K562 (cell line): Measurements from ENCODE around the gene MCFD2. TPM values are rescaled to one million over a fixed set of nuclear protein-coding genes. Genes with fewer than 3 reads are reported as not detected.

ENCODE experiments used
- ATAC-seq: fragments of 200-7000 bp; cut with Tn5 transposase; 3 replicates; pipeline ENCODE4 v1.9.1; 2020; ENCODE audit warnings: moderate library complexity
- BruUV-seq: library from RNA; stranded (reverse); fragments of 400-500 nt; replicated peaks from 2 replicates; lab custom pipeline; 2021; lab: Mats Ljungman, UMichigan
- CTCF ChIA-PET: fragments of 300-600 bp; formaldehyde crosslinking; extraction: SDS; loops from one replicate; lab custom pipeline; 2021; ENCODE audit warnings: low intra/inter-chr PET ratio; lab: Yijun Ruan, JAX
- POLR2A ChIA-PET: fragments of 300-600, 350-650 bp; sonication (Branson Sonifier 250); formaldehyde crosslinking; extraction: SDS; loops from one replicate; lab custom pipeline; 2021; ENCODE audit warnings: antibody characterized with exemption, inconsistent platforms; lab: Yijun Ruan, JAX
- DNase-seq, 4 experiments: peaks; one replicate each; pipeline versions ENCODE4 v3.0.0 to v3.0.0-alpha.2; 2011 to 2018; ENCODE audit warnings: low spot score in 3 of 4, mixed read lengths in 3 of 4; ENCODE audit errors: extremely low read depth in 1 of 4
- FAIRE-seq: peaks from 2 replicates; lab custom pipeline; 2011; peaks lifted over from hg19 to GRCh38; lab: Jason Lieb, UNC
- H2AFZ ChIP-seq: 2 replicates; pipeline ENCODE4 v1.6.0; 2011; ENCODE audit warnings: low read depth, low read length, control low read depth, inconsistent platforms
- H3K27ac ChIP-seq: fragments of 200-600 bp; 3 replicates; pipeline ENCODE4 v1.8.0; 2011; ENCODE audit warnings: low read depth, mild to moderate bottlenecking, control low read depth, inconsistent platforms, low read length, moderate library complexity, mixed read lengths; ENCODE audit errors: extremely low read depth
- H3K27me3 ChIP-seq, 2 experiments: fragments of 300-600 bp in 1 of 2; 2 replicates in 1 of 2; 3 replicates in 1 of 2; pipeline versions ENCODE4 v1.6.0 to v1.8.0; 2011; ENCODE audit warnings: inconsistent platforms in 2 of 2, low read length in 2 of 2, mild to moderate bottlenecking in 1 of 2, mixed read lengths in 1 of 2, moderate library complexity in 1 of 2; ENCODE audit not compliant: control insufficient read depth in 2 of 2, insufficient read depth in 2 of 2
- H3K36me3 ChIP-seq: fragments of 300-600 bp; 3 replicates; pipeline ENCODE4 v1.8.0; 2011; ENCODE audit warnings: mild to moderate bottlenecking, low read length, inconsistent platforms; ENCODE audit not compliant: control insufficient read depth, insufficient read depth
- H3K4me1 ChIP-seq, 2 experiments: fragments of 200-600 bp in 1 of 2; replicated peaks in 1 of 2; 2 replicates in 1 of 2; 3 replicates in 1 of 2; pipeline versions ENCODE4 v1.5.1 to v1.8.0; 2011; ENCODE audit warnings: inconsistent platforms in 2 of 2, low read length in 2 of 2, mild to moderate bottlenecking in 1 of 2, mixed read lengths in 1 of 2, moderate library complexity in 1 of 2; ENCODE audit not compliant: control insufficient read depth in 2 of 2, insufficient read depth in 2 of 2
- H3K4me2 ChIP-seq: 2 replicates; pipeline ENCODE4 v1.6.1; 2011; ENCODE audit warnings: low read length, control low read depth, inconsistent platforms, mixed read lengths; ENCODE audit not compliant: insufficient read depth
- H3K4me3 ChIP-seq: fragments of 200-600 bp; sonication (generic), shearing (Covaris generic); 2 replicates; pipeline ENCODE4 v1.5.1; 2016; ENCODE audit warnings: control low read depth, inconsistent platforms
- H3K79me2 ChIP-seq: fragments of 200-600 bp; 3 replicates; pipeline ENCODE4 v1.8.0; 2011; ENCODE audit warnings: low read length, inconsistent platforms; ENCODE audit not compliant: control insufficient read depth, insufficient read depth
- H3K9ac ChIP-seq, 2 experiments: 2 replicates each; pipeline versions ENCODE4 v1.6.0 to v1.6.1; 2011; ENCODE audit warnings: low read depth in 2 of 2, low read length in 2 of 2, control low read depth in 1 of 2, inconsistent platforms in 1 of 2, mild to moderate bottlenecking in 1 of 2, mixed read lengths in 1 of 2; ENCODE audit not compliant: insufficient read depth in 1 of 2
- H3K9me1 ChIP-seq: one replicate; pipeline ENCODE4 v1.6.0; 2011; ENCODE audit warnings: inconsistent platforms, mild to moderate bottlenecking, low read length, moderate library complexity; ENCODE audit not compliant: control insufficient read depth, insufficient read depth
- H3K9me3 ChIP-seq: replicated peaks from 2 replicates; pipeline ENCODE4 v1.5.1; 2011; ENCODE audit warnings: low read depth, low read length, inconsistent platforms; ENCODE audit not compliant: control insufficient read depth, insufficient read depth
- H4K20me1 ChIP-seq: replicated peaks from 2 replicates; pipeline ENCODE4 v1.6.1; 2011; ENCODE audit warnings: low read length, inconsistent platforms, mixed read lengths; ENCODE audit not compliant: control insufficient read depth, insufficient read depth
- E2F4 ChIP-seq: sonication (generic); formaldehyde crosslinking; IDR thresholded peaks from 2 replicates; pipeline ENCODE4 v1.8.0; 2022; ENCODE audit warnings: mild to moderate bottlenecking, low read depth, missing genetic modification reagents
- ELF1 ChIP-seq: fragments of 200-800 bp; sonication (Bioruptor generic); IDR thresholded peaks from 2 replicates; pipeline ENCODE4 v1.6.1; 2016; ENCODE audit warnings: missing genetic modification characterization, missing compliant biosample characterization
- HDAC1 ChIP-seq, 2 experiments: fragments of 450-650 bp; IDR thresholded peaks; 2 replicates each; pipeline ENCODE4 v1.6.1; 2016 to 2017; ENCODE audit warnings: inconsistent platforms in 1 of 2, mild to moderate bottlenecking in 1 of 2, moderate library complexity in 1 of 2
- HIVEP1 ChIP-seq: fragments of 250-450 bp; sonication (Bioruptor Pico); IDR thresholded peaks from 2 replicates; pipeline ENCODE4 v1.4.0; 2020; ENCODE audit warnings: mild to moderate bottlenecking
- MCM7 ChIP-seq, 2 experiments: fragments of 450-650 bp; IDR thresholded peaks; 2 replicates each; pipeline ENCODE4 v1.6.1; 2016 to 2018
- MLLT1 ChIP-seq, 2 experiments: fragments of 450-650 bp; IDR thresholded peaks; 2 replicates each; pipeline ENCODE4 v1.6.1; 2016
- NKRF ChIP-seq: fragments of 450-650 bp; IDR thresholded peaks from 2 replicates; pipeline ENCODE4 v1.6.1; 2016; ENCODE audit warnings: borderline replicate concordance
- OTX1 ChIP-seq: fragments of 450-650 bp; formaldehyde crosslinking; IDR thresholded peaks from 2 replicates; pipeline ENCODE4 v1.4.0; 2022; ENCODE audit warnings: mild to moderate bottlenecking
- TRIM24 ChIP-seq, 2 experiments: fragments of 450-650 bp; IDR thresholded peaks; 2 replicates each; pipeline ENCODE4 v1.6.1; 2016
- TSC22D4 ChIP-seq: fragments of 450-650 bp; IDR thresholded peaks from 2 replicates; pipeline ENCODE4 v1.6.1; 2016; ENCODE audit warnings: missing genetic modification characterization, missing biosample characterization, control low read depth
- ZBTB26 ChIP-seq: fragments of 450-650 bp; formaldehyde crosslinking; IDR thresholded peaks from 2 replicates; pipeline ENCODE4 v1.4.0; 2022; ENCODE audit warnings: missing genetic modification characterization
- ZNF121 ChIP-seq: sonication (generic); formaldehyde crosslinking; conservative IDR thresholded peaks from 2 replicates; pipeline ENCODE4 v1.8.0; 2022; ENCODE audit warnings: missing genetic modification reagents
- ZNF449 ChIP-seq: fragments of 250-450 bp; sonication (Bioruptor Pico); IDR thresholded peaks from 2 replicates; pipeline ENCODE4 v1.8.0; 2022; ENCODE audit warnings: moderate library complexity, mild to moderate bottlenecking, inconsistent platforms
- ZNF644 ChIP-seq: fragments of 200-800 bp; sonication (Bioruptor generic); IDR thresholded peaks from 2 replicates; pipeline ENCODE4 v1.6.1; 2016; ENCODE audit warnings: low read depth, missing genetic modification characterization, missing compliant biosample characterization
- WGBS: fragments of 100-300 bp; shearing (Covaris generic); methylation state at CpG from one replicate; pipeline ENCODE4 v1.1.6; 2016; ENCODE audit warnings: low coverage, mixed read lengths; ENCODE audit not compliant: insufficient coverage; ENCODE audit errors: missing lambda C conversion rate; 5-methylcytosine and 5-hydroxymethylcytosine counted together
- in situ Hi-C: fragments of 300-500 bp; cut with MboI; formaldehyde crosslinking; loops from 4 replicates; pipeline ENCODE4 v1.15.0; 2018; ENCODE audit warnings: inconsistent platforms, mixed read lengths
- intact Hi-C: fragments of 100-400 bp; cut with micrococcal nuclease; formaldehyde crosslinking; loops from 2 replicates; pipeline ENCODE4 v1.14.2; 2022
- polyA plus RNA-seq, 8 experiments: library from polyadenylated mRNA; depleted of rRNA in 4 of 8; stranded (reverse) in 5 of 8; unstranded in 3 of 8; fragments of >200 nt; fragmentation: Nextera tagmentation in 2 of 8; fragmentation: Illumina TruSeq in 1 of 8; extraction: Ambion mirVana in 2 of 8; extraction: Trizol in 1 of 8; gene quantifications; 2 replicates each; pipeline versions ENCODE4 v1.2.1 to v1.2.3, GENCODE V29; 2011 to 2014; ENCODE audit warnings: inconsistent platforms in 1 of 8, missing spikeins in 1 of 8
- total RNA-seq, 7 experiments: library from RNA; depleted of rRNA in 6 of 7; stranded (reverse); fragments of >200 nt in 6 of 7; fragmentation: Illumina TruSeq in 2 of 7; extraction: Trizol in 2 of 7; gene quantifications; 2 replicates each; pipeline versions ENCODE4 v1.2.1 to v1.2.3, GENCODE V29; 2011 to 2021; ENCODE audit warnings: low replicate concordance in 1 of 7

MCFD2 gene
- total and polyA plus RNA-seq, 9 of the 15 experiments (the other 6 are each of a cell fraction or from before 2014, with no cell fraction given), result 78.6 to 237 (median 123) TPM

GRCh38 chr2:46878240-46878877, 37.2 kb downstream of the MCFD2 start:
- H3K9me3 ChIP-seq, result no peaks in the 10 kb centered on the region
- no peak overlapping the region for H3K4me3 ChIP-seq
- CTCF ChIA-PET, result no interaction called here
- in situ Hi-C loops (no loop called here), intact Hi-C loops (no loop called here)
- H2AFZ ChIP-seq, result no peak overlapping the region
- no peaks in the 10 kb centered on the region; the same call in 1 of the 2 replicates for H4K20me1 ChIP-seq
- H3K4me2 ChIP-seq, result no peak overlapping the region
- H3K9me1 ChIP-seq, result no peaks in the 10 kb centered on the region
- no TSS peak for BruUV-seq
- POLR2A ChIA-PET, result no interaction called here
- ATAC-seq, result no peak
- H3K4me1 ChIP-seq, result peaks cover 11 to 18% of the 10 kb centered on the region in 2 experiments
- no peak for DNase-seq
- FAIRE-seq, result no peak
- no peak overlapping the region for H3K9ac ChIP-seq
- H3K36me3 ChIP-seq, result no peaks in the 10 kb centered on the region; the same call in 2 of the 3 replicates
- no peaks in the 10 kb centered on the region for H3K79me2 ChIP-seq
- H3K27me3 ChIP-seq, result peaks cover 0 to 39% of the 10 kb centered on the region in 2 experiments
- H3K27ac ChIP-seq, result no peak overlapping the region; the same call in 2 of the 3 replicates
- WGBS, result 51% methylated on average over 3 of the region's 5 CpGs
- TF ChIP-seq HIVEP1 (CRISPR knock-in tag), result no peak
- 0 out of 2 replicates have a peak, but pooled peaks have one; percentile 5 for TF ChIP-seq NKRF
- peak; percentile 48; the same call in 1 of the 2 replicates for TF ChIP-seq TSC22D4
- 0 out of 4 replicates have a peak, but pooled peaks of 1 of the 2 experiments have one; percentile 34 for TF ChIP-seq MLLT1 (IDR thresholded peaks at IDR 0.05)
- TF ChIP-seq ZNF449 (CRISPR knock-in tag), result no peak
- TF ChIP-seq ELF1 (tag), result no peak
- no peak for TF ChIP-seq ZNF644 (tag)
- peak in 1 of 2 experiments; percentile 48; a peak in 1 of 4 replicates for TF ChIP-seq HDAC1 (IDR thresholded peaks at IDR 0.05)
- no peak for TF ChIP-seq E2F4 (CRISPR knock-in tag)
- 0 out of 4 replicates have a peak, but pooled peaks of 1 of the 2 experiments have one; percentile 61 for TF ChIP-seq MCM7 (IDR thresholded peaks at IDR 0.05)
- TF ChIP-seq OTX1, result peak; percentile 82; the same call in 1 of the 2 replicates
- 0 out of 2 replicates have a peak, but pooled peaks have one; percentile 4 for TF ChIP-seq ZBTB26
- TF ChIP-seq ZNF121 (CRISPR knock-in tag), result no peak
- peak in 1 of 2 experiments; percentile 11; a peak in 1 of 4 replicates for TF ChIP-seq TRIM24 (IDR thresholded peaks at IDR 0.05)
